HepG2 (cell line): Measurements from ENCODE around the gene ANXA7. TPM values are rescaled to one million over a fixed set of nuclear protein-coding genes. Genes with fewer than 3 reads are reported as not detected.

ENCODE experiments used
- ATAC-seq: fragments of 200-7000 bp; cut with Tn5 transposase; 3 replicates; pipeline ENCODE4 v1.9.1; 2020; ENCODE audit warnings: mild to moderate bottlenecking, moderate library complexity
- BruUV-seq: library from RNA; stranded (reverse); fragments of 400-500 nt; replicated peaks from 2 replicates; lab custom pipeline; 2021; lab: Mats Ljungman, UMichigan
- CTCF ChIA-PET: fragments of 300-600 bp; formaldehyde crosslinking; extraction: SDS; loops from one replicate; lab custom pipeline; 2021; ENCODE audit warnings: low total read pairs, inconsistent platforms, low intra/inter-chr PET ratio; lab: Yijun Ruan, JAX
- POLR2A ChIA-PET: fragments of 350-600 bp; sonication (Branson Sonifier 250); formaldehyde crosslinking; loops from one replicate; lab custom pipeline; 2020; ENCODE audit warnings: antibody characterized with exemption, inconsistent platforms; lab: Yijun Ruan, JAX
- DNase-seq: peaks from one replicate; pipeline ENCODE4 v3.0.0-alpha.2; 2015; ENCODE audit warnings: low spot score
- FAIRE-seq: peaks from 3 replicates; lab custom pipeline; 2011; peaks lifted over from hg19 to GRCh38; lab: Jason Lieb, UNC
- H2AFZ ChIP-seq: one replicate; pipeline ENCODE4 v1.6.1; 2011; ENCODE audit warnings: low read length, inconsistent platforms
- H3K27ac ChIP-seq: fragments of 300-600 bp; 3 replicates; pipeline ENCODE4 v1.8.0; 2011; ENCODE audit warnings: mixed run types, mild to moderate bottlenecking, mixed read lengths, low read length, inconsistent platforms; ENCODE audit not compliant: insufficient read depth; ENCODE audit errors: extremely low read length
- H3K27me3 ChIP-seq, 2 experiments: fragments of 200-600 bp in 1 of 2; 2 replicates in 1 of 2; 3 replicates in 1 of 2; pipeline versions ENCODE4 v1.6.0 to v1.8.0; 2011; ENCODE audit warnings: low read length in 2 of 2, mild to moderate bottlenecking in 2 of 2, moderate library complexity in 2 of 2, inconsistent platforms in 1 of 2; ENCODE audit not compliant: insufficient read depth in 2 of 2, control insufficient read depth in 1 of 2
- H3K36me3 ChIP-seq, 2 experiments: fragments of 200-600 bp in 1 of 2; replicated peaks in 1 of 2; 2 replicates in 1 of 2; 3 replicates in 1 of 2; pipeline versions ENCODE4 v1.5.1 to v1.8.0; 2011; ENCODE audit warnings: low read length in 2 of 2, inconsistent platforms in 1 of 2; ENCODE audit not compliant: insufficient read depth in 2 of 2, control insufficient read depth in 1 of 2
- H3K4me1 ChIP-seq: 2 replicates; pipeline ENCODE4 v1.5.1; 2012; ENCODE audit warnings: low read length, inconsistent platforms; ENCODE audit not compliant: insufficient read depth
- H3K4me2 ChIP-seq: 2 replicates; pipeline ENCODE4 v1.6.0; 2011; ENCODE audit warnings: low read depth, low read length, inconsistent platforms
- H3K4me3 ChIP-seq, 3 experiments: fragments of 200-600 bp in 1 of 3; sonication (generic), shearing (Covaris generic) in 1 of 3; replicated peaks in 1 of 3; 2 replicates each; pipeline ENCODE4 v1.5.1; 2011 to 2016; ENCODE audit warnings: low read length in 3 of 3, inconsistent platforms in 2 of 3, low read depth in 2 of 3, mild to moderate bottlenecking in 2 of 3, control low read depth in 1 of 3, mixed read lengths in 1 of 3; ENCODE audit not compliant: insufficient read depth in 1 of 3
- H3K79me2 ChIP-seq: one replicate; pipeline ENCODE4 v1.6.1; 2011; ENCODE audit warnings: low read length, inconsistent platforms; ENCODE audit not compliant: insufficient read depth
- H3K9ac ChIP-seq: 2 replicates; pipeline ENCODE4 v1.6.0; 2011; ENCODE audit warnings: mild to moderate bottlenecking, low read depth, low read length, inconsistent platforms; ENCODE audit not compliant: insufficient read depth
- H3K9me3 ChIP-seq: 2 replicates; pipeline ENCODE4 v1.5.1; 2012; ENCODE audit warnings: mild to moderate bottlenecking, low read length
- H4K20me1 ChIP-seq: 2 replicates; pipeline ENCODE4 v1.6.0; 2011; ENCODE audit warnings: inconsistent platforms, mild to moderate bottlenecking, low read length, moderate library complexity; ENCODE audit not compliant: insufficient read depth
- ATM ChIP-seq: fragments of 450-650 bp; IDR thresholded peaks from 2 replicates; pipeline ENCODE4 v1.7.1; 2017; ENCODE audit warnings: mild to moderate bottlenecking, borderline replicate concordance
- CAMTA2 ChIP-seq: sonication (generic); formaldehyde crosslinking; IDR thresholded peaks from 2 replicates; pipeline ENCODE4 v1.4.0; 2020; ENCODE audit warnings: mild to moderate bottlenecking, missing genetic modification reagents, borderline replicate concordance
- IKZF4 ChIP-seq: sonication (generic); formaldehyde crosslinking; IDR thresholded peaks from 2 replicates; pipeline ENCODE4 v1.5.1; 2020; ENCODE audit warnings: borderline replicate concordance, mild to moderate bottlenecking, low read depth, missing genetic modification reagents; ENCODE audit errors: not compliant biosample characterization
- MIXL1 ChIP-seq: IDR thresholded peaks from 2 replicates; pipeline ENCODE4 v1.6.1; 2016
- ZBTB44 ChIP-seq: sonication (generic); formaldehyde crosslinking; IDR thresholded peaks from 2 replicates; pipeline ENCODE4 v1.4.0; 2020; ENCODE audit warnings: missing genetic modification reagents
- ZFP36L2 ChIP-seq: sonication (generic); formaldehyde crosslinking; IDR thresholded peaks from 2 replicates; pipeline ENCODE4 v1.4.0; 2020; ENCODE audit warnings: missing genetic modification reagents
- ZFP62 ChIP-seq: sonication (generic); formaldehyde crosslinking; IDR thresholded peaks from 2 replicates; pipeline ENCODE4 v1.4.0; 2020; ENCODE audit warnings: missing genetic modification reagents
- ZMYM3 ChIP-seq: sonication (generic); formaldehyde crosslinking; IDR thresholded peaks from 2 replicates; pipeline ENCODE4 v1.5.1; 2020; ENCODE audit warnings: mild to moderate bottlenecking, missing genetic modification reagents
- ZNF264 ChIP-seq: sonication (generic); formaldehyde crosslinking; IDR thresholded peaks from 2 replicates; pipeline ENCODE4 v1.4.0; 2020; ENCODE audit warnings: missing genetic modification reagents
- ZNF430 ChIP-seq: sonication (generic); formaldehyde crosslinking; IDR thresholded peaks from 2 replicates; pipeline ENCODE4 v1.9.0; 2021; ENCODE audit warnings: mild to moderate bottlenecking, missing genetic modification reagents
- ZNF501 ChIP-seq: sonication (generic); formaldehyde crosslinking; IDR thresholded peaks from 2 replicates; pipeline ENCODE4 v1.5.1; 2020; ENCODE audit warnings: mild to moderate bottlenecking, moderate library complexity, missing genetic modification reagents
- ZNF572 ChIP-seq: sonication (generic); formaldehyde crosslinking; IDR thresholded peaks from 2 replicates; pipeline ENCODE4 v1.5.1; 2020; ENCODE audit warnings: mild to moderate bottlenecking, missing genetic modification reagents
- ZNF747 ChIP-seq: sonication (generic); formaldehyde crosslinking; IDR thresholded peaks from 2 replicates; pipeline ENCODE4 v1.8.1; 2023; ENCODE audit warnings: missing genetic modification reagents, mild to moderate bottlenecking, borderline replicate concordance
- ZNF883 ChIP-seq: sonication (generic); formaldehyde crosslinking; IDR thresholded peaks from 2 replicates; pipeline ENCODE4 v1.5.1; 2020; ENCODE audit warnings: mild to moderate bottlenecking, missing genetic modification reagents; ENCODE audit errors: not compliant biosample characterization
- WGBS: methylation state at CpG from one replicate; pipeline ENCODE4 v1.1.6; 2017; ENCODE audit warnings: low lambda C conversion rate; 5-methylcytosine and 5-hydroxymethylcytosine counted together
- in situ Hi-C: cut with HindIII; loops from 2 replicates; pipeline ENCODE4 v1.10.0; 2017; ENCODE audit warnings: low pct_unique_long_range_greater_than_20kb; ENCODE audit not compliant: extremely low pct_ligation_motif_present
- intact Hi-C: fragments of 100-400 bp; cut with micrococcal nuclease; formaldehyde crosslinking; loops from one replicate; pipeline ENCODE4 v1.10.0; 2022; ENCODE audit not compliant: unreplicated experiment
- polyA plus RNA-seq, 8 experiments: library from polyadenylated mRNA; depleted of rRNA in 3 of 8; stranded (reverse) in 7 of 8; unstranded in 1 of 8; fragments of >200 nt; fragmentation: Illumina TruSeq in 4 of 8; extraction: Trizol in 4 of 8; gene quantifications; 2 replicates each; pipeline versions ENCODE4 v1.2.1 to v1.2.3, GENCODE V29; 2011 to 2016; ENCODE audit warnings: low read depth in 4 of 8, missing spikeins in 1 of 8, mixed read lengths in 1 of 8; ENCODE audit not compliant: insufficient read depth in 1 of 8
- total RNA-seq, 5 experiments: library from RNA; depleted of rRNA; stranded (reverse); fragments of >200 nt; fragmentation: Illumina TruSeq; extraction: Trizol; gene quantifications; 2 replicates each; pipeline ENCODE4 v1.2.3, GENCODE V29; 2016; ENCODE audit warnings: low read depth in 1 of 5
- TF ChIP-seq, protein P1 (sequence below): sonication (generic); formaldehyde crosslinking; IDR thresholded peaks from 2 replicates; pipeline ENCODE4 v1.9.0; 2021; ENCODE audit warnings: missing genetic modification reagents, mild to moderate bottlenecking, borderline replicate concordance

Gene ANXA7
- total and polyA plus RNA-seq, 2 of the 13 experiments (the other 11 are each of a cell fraction or from before 2014, with no cell fraction given): 54.8 to 89.0 TPM

DNA sequence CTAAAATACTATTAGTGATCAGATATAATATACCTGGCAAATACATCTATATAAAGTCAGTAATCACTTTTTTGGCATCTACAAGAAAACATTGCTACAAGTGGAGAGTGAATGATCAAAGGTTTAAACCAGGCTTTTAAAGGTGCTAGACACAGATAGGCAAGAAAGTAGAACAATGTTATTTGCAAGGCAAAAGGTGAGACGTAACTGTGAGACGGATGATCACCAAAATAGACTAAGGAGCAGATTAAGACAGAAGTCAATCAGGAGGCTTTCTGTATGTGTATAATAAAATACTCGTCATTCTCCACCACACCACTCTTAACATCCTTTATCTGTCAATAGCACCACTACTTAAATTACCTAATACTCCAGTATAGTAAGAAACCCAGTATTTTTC, 8.3 kb downstream of the ANXA7 start:
- no peaks in the 10 kb centered on the region for H3K27me3 ChIP-seq
- TF ChIP-seq ZNF501 (CRISPR knock-in tag) (no peak), ZFP62 (CRISPR knock-in tag) (no peak), ZNF747 (no peak), MIXL1 (CRISPR knock-in tag) (no peak), CAMTA2 (CRISPR knock-in tag) (no peak), ZMYM3 (CRISPR knock-in tag) (no peak), ZNF883 (no peak), ZBTB44 (no peak), ZNF572 (no peak), ZNF430 (CRISPR knock-in tag) (no peak), ZNF264 (CRISPR knock-in tag) (no peak), ZFP36L2 (CRISPR knock-in tag) (no peak), ATM (no peak), IKZF4 (CRISPR knock-in tag) (no peak)
- TF ChIP-seq, protein P1, sequence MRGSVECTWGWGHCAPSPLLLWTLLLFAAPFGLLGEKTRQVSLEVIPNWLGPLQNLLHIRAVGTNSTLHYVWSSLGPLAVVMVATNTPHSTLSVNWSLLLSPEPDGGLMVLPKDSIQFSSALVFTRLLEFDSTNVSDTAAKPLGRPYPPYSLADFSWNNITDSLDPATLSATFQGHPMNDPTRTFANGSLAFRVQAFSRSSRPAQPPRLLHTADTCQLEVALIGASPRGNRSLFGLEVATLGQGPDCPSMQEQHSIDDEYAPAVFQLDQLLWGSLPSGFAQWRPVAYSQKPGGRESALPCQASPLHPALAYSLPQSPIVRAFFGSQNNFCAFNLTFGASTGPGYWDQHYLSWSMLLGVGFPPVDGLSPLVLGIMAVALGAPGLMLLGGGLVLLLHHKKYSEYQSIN (CRISPR knock-in tag): no peak
- H3K9me3 ChIP-seq: no peaks in the 10 kb centered on the region
- H3K27ac ChIP-seq: no peak overlapping the region
- H3K4me1 ChIP-seq: peaks cover 19% of the 10 kb centered on the region
- no TSS peak for BruUV-seq
- in situ Hi-C loops: no loop called here
- H3K79me2 ChIP-seq: peaks cover 86% of the 10 kb centered on the region
- DNase-seq (no peak), ATAC-seq (no peak), FAIRE-seq (no peak)
- POLR2A ChIA-PET: no interaction called here
- H3K4me3 ChIP-seq: no peak overlapping the region
- no peak overlapping the region for H3K4me2 ChIP-seq
- H3K9ac ChIP-seq: no peak overlapping the region
- intact Hi-C loops: no loop called here
- H2AFZ ChIP-seq: no peak overlapping the region
- H3K36me3 ChIP-seq: peaks cover 0 to 7% of the 10 kb centered on the region in 2 experiments; a peak in 1 of 5 replicates
- H4K20me1 ChIP-seq: peaks cover 19% of the 10 kb centered on the region
- 96% methylated on average over 3 of the region's 3 CpGs for WGBS
- CTCF ChIA-PET: no interaction called here
